ENCODE data around the gene ZNF488. TPM values are rescaled to one million over a fixed set of nuclear protein-coding genes. Genes with fewer than 3 reads are reported as not detected.

Gene ZNF488
- total and polyA plus RNA-seq, 9 donors = 0.15 to 0.57 (median 0.25) TPM

- H3K27ac ChIP-seq = no peak overlapping the region
- 73 to 83% (median 81%) methylated on average over 4 of the region's 4 CpGs for WGBS, 3 donors
- DNase-seq = no peak
- no peaks in the 10 kb centered on the region for H3K36me3 ChIP-seq
- H3K9me3 ChIP-seq = no peaks in the 10 kb centered on the region
- no peaks in the 10 kb centered on the region for H3K27me3 ChIP-seq
- H3K4me1 ChIP-seq (ENCODE audit: insufficient read depth) = no peaks in the 10 kb centered on the region
- H3K4me3 ChIP-seq = no peak overlapping the region
- TF ChIP-seq POLR2A (IDR thresholded peaks at IDR 0.05) = no peak
- TF ChIP-seq CTCF (IDR thresholded peaks at IDR 0.05) = no peak
- TF ChIP-seq EP300 (IDR thresholded peaks at IDR 0.05) = no peak
- intact Hi-C loops (cut with DNase I) = no loop called here
Measured at GRCh38 chr10:47410271-47410670, 26.2 kb upstream of the ZNF488 start.

GRCh38 chr10:47409866-47410256 lies 25.8 kb upstream of the ZNF488 start:
- Histone ChIP-seq H3K4me1 (ENCODE audit: insufficient read depth) (no peaks in the 10 kb centered on the region), H3K36me3 (no peaks in the 10 kb centered on the region), H3K4me3 (no peak overlapping the region), H3K9me3 (no peaks in the 10 kb centered on the region), H3K27ac (no peak overlapping the region), H3K27me3 (no peaks in the 10 kb centered on the region)
- no peak for DNase-seq
- WGBS, 3 donors = 78 to 87% (median 86%) methylated on average over 3 of the region's 3 CpGs
- TF ChIP-seq CTCF (IDR thresholded peaks at IDR 0.05) (no peak), POLR2A (IDR thresholded peaks at IDR 0.05) (no peak), EP300 (IDR thresholded peaks at IDR 0.05) (no peak)
- intact Hi-C loops (cut with DNase I) = no loop called here

- no peaks in the 10 kb centered on the region for H3K9me3 ChIP-seq
- H3K4me1 ChIP-seq (ENCODE audit: insufficient read depth) = no peaks in the 10 kb centered on the region
- 84 to 87% (median 84%) methylated on average over 10 to 15 of the region's 15 CpGs for WGBS, 3 donors
- H3K27me3 ChIP-seq = no peaks in the 10 kb centered on the region
- H3K36me3 ChIP-seq = no peaks in the 10 kb centered on the region
- H3K27ac ChIP-seq = no peak overlapping the region
- TF ChIP-seq POLR2A (IDR thresholded peaks at IDR 0.05) (no peak), EP300 (IDR thresholded peaks at IDR 0.05) (no peak), CTCF (IDR thresholded peaks at IDR 0.05) (no peak)
- no peak overlapping the region for H3K4me3 ChIP-seq
- intact Hi-C loops (cut with DNase I) = no loop called here
- no peak for DNase-seq
Measured at GRCh38 chr10:47409171-47409865, 25.2 kb upstream of the ZNF488 start.

GRCh38 chr10:47408606-47409005 lies 24.5 kb upstream of the ZNF488 start:
- DNase-seq = no peak
- H3K9me3 ChIP-seq = no peaks in the 10 kb centered on the region
- no peaks in the 10 kb centered on the region for H3K4me1 ChIP-seq (ENCODE audit: insufficient read depth)
- H3K4me3 ChIP-seq = no peak overlapping the region
- no peak overlapping the region for H3K27ac ChIP-seq
- 48 to 58% (median 55%) methylated on average over 6 of the region's 6 CpGs for WGBS, 3 donors
- H3K27me3 ChIP-seq = no peaks in the 10 kb centered on the region
- intact Hi-C loops (cut with DNase I) = no loop called here
- TF ChIP-seq EP300 (IDR thresholded peaks at IDR 0.05) (no peak), POLR2A (IDR thresholded peaks at IDR 0.05) (no peak), CTCF (IDR thresholded peaks at IDR 0.05) (no peak)
- no peaks in the 10 kb centered on the region for H3K36me3 ChIP-seq

Measured in ovary (tissue), 9 donors.